Body of pancreas (tissue), 4 donors: ENCODE measurements around the gene PPL. TPM values are rescaled to one million over a fixed set of nuclear protein-coding genes. Genes with fewer than 3 reads are reported as not detected.

Experiments
- ATAC-seq: fragments of 150-250 bp; one replicate; pipeline ENCODE4 v1.9.1; 2016
- DNase-seq, 4 donors: peaks; one replicate each; pipeline ENCODE4 v3.0.0-alpha.2; 2019
- H3K27ac ChIP-seq, 4 donors: fragments of 200-600 bp; sonication (generic); 1 replicate in 3 of 4; 2 replicates in 1 of 4; pipeline versions ENCODE4 v1.5.1 to v1.6.1; 2016 to 2019; ENCODE audit warnings: mild to moderate bottlenecking in 1 of 4, mixed read lengths in 1 of 4, moderate library complexity in 1 of 4
- H3K27me3 ChIP-seq, 2 donors: fragments of 200-600 bp; sonication (generic); one replicate each; pipeline ENCODE4 v1.6.0; 2016; ENCODE audit warnings: mild to moderate bottlenecking in 1 of 2
- H3K36me3 ChIP-seq, 2 donors: fragments of 200-600 bp; sonication (generic); replicated peaks in 1 of 2; 2 replicates each; pipeline ENCODE4 v1.5.1; 2016; ENCODE audit warnings: low read depth in 2 of 2; ENCODE audit not compliant: insufficient read depth in 1 of 2
- H3K4me1 ChIP-seq: fragments of 200-600 bp; sonication (generic); one replicate; pipeline ENCODE4 v1.6.0; 2016
- H3K4me3 ChIP-seq, 2 donors: fragments of 200-600 bp; sonication (generic); 1 replicate in 1 of 2; 2 replicates in 1 of 2; pipeline ENCODE4 v1.5.1; 2016 to 2019
- H3K9me3 ChIP-seq, 3 donors: fragments of 200-600 bp; sonication (generic); 1 replicate in 2 of 3; 2 replicates in 1 of 3; pipeline ENCODE4 v1.5.1; 2016
- CTCF ChIP-seq, 7 experiments: fragments of 450-650 bp in 4 of 7; fragments of 200-600 bp in 3 of 7; sonication (generic) in 3 of 7; IDR thresholded peaks; one replicate each; pipeline ENCODE4 v1.5.1; 2016 to 2019; ENCODE audit warnings: antibody characterized with exemption in 7 of 7
- POLR2A ChIP-seq, 3 donors: fragments of 450-650 bp; IDR thresholded peaks; one replicate each; pipeline ENCODE4 v1.6.1; 2016; ENCODE audit warnings: antibody characterized with exemption in 3 of 3, mild to moderate bottlenecking in 2 of 3
- WGBS, 2 donors: methylation state at CpG; one replicate each; pipeline ENCODE4 v1.1.5; 2017; 5-methylcytosine and 5-hydroxymethylcytosine counted together
- intact Hi-C: fragments of 100-400 bp; cut with DNase I; formaldehyde crosslinking; loops from one replicate; pipeline ENCODE4 v1.15.1; 2023
- total RNA-seq, 2 donors: library from RNA; depleted of rRNA; stranded (reverse); fragments of >200 nt; gene quantifications; one replicate each; pipeline ENCODE4 v1.1.0, GENCODE V29; 2016

The PPL gene
- total RNA-seq, 2 donors from 2014 or later, result 20.2 to 26.0 TPM

GRCh38 chr16:4976611-4977145 is 39.7 kb upstream of the PPL start:
- DNase-seq (peak; percentile 81 to 90 (median 89)), ATAC-seq (peak; percentile 97)
- Histone ChIP-seq H3K4me1 (peaks cover 15% of the 10 kb centered on the region), H3K36me3 (no peaks in the 10 kb centered on the region), H3K27ac (peak overlapping the region; percentile 69 to 82 (median 74)), H3K27me3 (no peaks in the 10 kb centered on the region), H3K9me3 (no peaks in the 10 kb centered on the region), H3K4me3 (no peak overlapping the region)
- TF ChIP-seq CTCF (IDR thresholded peaks at IDR 0.05) (no peak), POLR2A (IDR thresholded peaks at IDR 0.05) (peak in 2 of 3 donors; percentile 23 to 38)
- intact Hi-C loops, result loop anchor here (10.0 kb wide), 1 partner anchor 98 kb away; the partner anchor contains the start of gene ALG1
- 14 to 22% methylated on average over 5 of the region's 5 CpGs for WGBS, 2 donors

GRCh38 chr16:4976079-4976478 is 39.1 kb upstream of the PPL start:
- H3K27me3 ChIP-seq, result no peaks in the 10 kb centered on the region
- no peak for DNase-seq
- intact Hi-C loops, result loop anchor here (10.0 kb wide), 1 partner anchor 99 kb away; the partner anchor contains the start of gene ALG1
- H3K4me1 ChIP-seq, result peaks cover 15% of the 10 kb centered on the region
- H3K36me3 ChIP-seq, result no peaks in the 10 kb centered on the region
- TF ChIP-seq CTCF (IDR thresholded peaks at IDR 0.05) (no peak), POLR2A (IDR thresholded peaks at IDR 0.05) (no peak)
- no peak for ATAC-seq
- H3K4me3 ChIP-seq, result no peak overlapping the region
- H3K27ac ChIP-seq, result peak overlapping the region; percentile 69 to 82 (median 74)
- WGBS, 2 donors, result 88 to 100% methylated on average over 1 to 2 of the region's 2 CpGs
- no peaks in the 10 kb centered on the region for H3K9me3 ChIP-seq

GRCh38 chr16:4972938-4973587 is 36.1 kb upstream of the PPL start:
- ATAC-seq (no peak), DNase-seq (no peak)
- Histone ChIP-seq H3K27me3 (no peaks in the 10 kb centered on the region), H3K36me3 (no peaks in the 10 kb centered on the region), H3K4me1 (peaks cover 15% of the 10 kb centered on the region), H3K4me3 (no peak overlapping the region), H3K27ac (no peak overlapping the region), H3K9me3 (no peaks in the 10 kb centered on the region)
- TF ChIP-seq POLR2A (IDR thresholded peaks at IDR 0.05), result no peak
- no peak for TF ChIP-seq CTCF (IDR thresholded peaks at IDR 0.05)
- 49 to 50% methylated on average over 2 to 8 of the region's 8 CpGs for WGBS, 2 donors
- intact Hi-C loops, result loop anchor here (10.0 kb wide), 1 partner anchor 102 kb away; the partner anchor contains the start of gene ALG1

- DNase-seq, result no peak
- Histone ChIP-seq H3K36me3 (no peaks in the 10 kb centered on the region), H3K9me3 (no peaks in the 10 kb centered on the region), H3K27me3 (no peaks in the 10 kb centered on the region), H3K4me3 (no peak overlapping the region), H3K27ac (no peak overlapping the region), H3K4me1 (no peaks in the 10 kb centered on the region)
- WGBS, 2 donors, result 52 to 89% methylated on average over 1 to 3 of the region's 3 CpGs
- TF ChIP-seq POLR2A (IDR thresholded peaks at IDR 0.05) (no peak), CTCF (IDR thresholded peaks at IDR 0.05) (no peak)
- intact Hi-C loops, result loop anchor here (10.0 kb wide), 1 partner anchor 105 kb away; the partner anchor contains the start of gene ALG1
- ATAC-seq, result no peak
Measured at GRCh38 chr16:4970010-4970409, 33.1 kb upstream of the PPL start.
